GM18951 (cell line): ENCODE data around the gene AHRR.

Experiments
- POLR2A ChIP-seq: IDR thresholded peaks from 4 replicates; pipeline ENCODE4 v1.6.1; 2011; ENCODE audit warnings: mild to moderate bottlenecking; ENCODE audit not compliant: insufficient read length, insufficient read depth; ENCODE audit errors: extremely low read depth
- in situ Hi-C: fragments of 300-500 bp; cut with MboI; formaldehyde crosslinking; loops from one replicate; pipeline ENCODE4 v1.12.0; 2022; ENCODE audit warnings: low sequenced_read_pairs, mixed read lengths, inconsistent platforms; ENCODE audit not compliant: unreplicated experiment

Gene AHRR

GRCh38 chr5:456351-457194, 135.1 kb downstream of the AHRR start:
- no peak for TF ChIP-seq POLR2A
- in situ Hi-C loops = no loop called here

- no peak for TF ChIP-seq POLR2A
- in situ Hi-C loops = no loop called here
Observed at GRCh38 chr5:457195-457961, 135.9 kb downstream of the AHRR start.

- in situ Hi-C loops = no loop called here
- no peak for TF ChIP-seq POLR2A
Observed at GRCh38 chr5:458547-459353, 137.2 kb downstream of the AHRR start.

- no peak for TF ChIP-seq POLR2A
- in situ Hi-C loops = no loop called here
Observed at GRCh38 chr5:459562-460272, 138.2 kb downstream of the AHRR start.

- in situ Hi-C loops = no loop called here
- no peak for TF ChIP-seq POLR2A
Observed at GRCh38 chr5:460273-460625, 138.7 kb downstream of the AHRR start.

GRCh38 chr5:462051-462481, 140.6 kb downstream of the AHRR start:
- in situ Hi-C loops = no loop called here
- no peak for TF ChIP-seq POLR2A

- no peak for TF ChIP-seq POLR2A
- in situ Hi-C loops = no loop called here
Observed at GRCh38 chr5:463301-463700, 141.8 kb downstream of the AHRR start.

- in situ Hi-C loops = no loop called here
Observed at GRCh38 chr5:463952-464351, 142.4 kb downstream of the AHRR start.

GRCh38 chr5:464446-464842, 142.9 kb downstream of the AHRR start:
- in situ Hi-C loops = no loop called here
- TF ChIP-seq POLR2A = no peak

More at GRCh38 chr5:463952-464351, 142.4 kb downstream of the AHRR start:
- TF ChIP-seq POLR2A = no peak

- TF ChIP-seq POLR2A = no peak
Observed at GRCh38 chr5:464843-465590, 143.5 kb downstream of the AHRR start.

GRCh38 chr5:465591-466403, 144.3 kb downstream of the AHRR start:
- in situ Hi-C loops = no loop called here
- TF ChIP-seq POLR2A = no peak

More at GRCh38 chr5:464843-465590, 143.5 kb downstream of the AHRR start:
- in situ Hi-C loops = no loop called here
